ENCODE measurements around the gene LACTB. TPM values are rescaled to one million over a fixed set of nuclear protein-coding genes. Genes with fewer than 3 reads are reported as not detected.
"Not testable (repeated sequence)": the region's sequence is repeated elsewhere in the genome, so short reads cannot be mapped to it uniquely, and the experiment has no call there.

LACTB gene
- total RNA-seq, 1 donor from 2014 or later, result 20.7 TPM

DNA sequence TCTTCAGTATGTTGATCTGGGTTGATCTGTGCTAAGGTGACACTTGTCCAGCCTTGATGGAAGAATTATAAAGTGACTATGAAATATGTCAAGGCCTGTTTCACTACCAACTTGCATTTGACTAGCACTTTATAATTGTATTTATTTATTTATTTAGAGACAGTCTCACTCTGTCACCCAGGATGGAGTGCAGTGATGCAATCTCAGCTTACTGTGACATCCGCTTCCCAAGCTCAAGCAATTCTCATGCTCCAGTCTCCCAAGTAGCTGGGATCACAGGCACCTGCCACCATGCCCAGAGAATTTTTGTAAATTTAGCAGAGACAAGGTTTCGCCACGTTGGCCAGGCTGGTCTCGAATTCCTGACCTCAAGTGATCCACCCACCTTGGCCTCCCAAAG lies 25.5 kb upstream of the LACTB start:
- H3K27ac Mint-ChIP-seq (ENCODE audit: unreplicated experiment), result no peak overlapping the region
- H3K4me3 Mint-ChIP-seq (ENCODE audit: unreplicated experiment), result no peak overlapping the region
- TF ChIP-seq, protein P1, sequence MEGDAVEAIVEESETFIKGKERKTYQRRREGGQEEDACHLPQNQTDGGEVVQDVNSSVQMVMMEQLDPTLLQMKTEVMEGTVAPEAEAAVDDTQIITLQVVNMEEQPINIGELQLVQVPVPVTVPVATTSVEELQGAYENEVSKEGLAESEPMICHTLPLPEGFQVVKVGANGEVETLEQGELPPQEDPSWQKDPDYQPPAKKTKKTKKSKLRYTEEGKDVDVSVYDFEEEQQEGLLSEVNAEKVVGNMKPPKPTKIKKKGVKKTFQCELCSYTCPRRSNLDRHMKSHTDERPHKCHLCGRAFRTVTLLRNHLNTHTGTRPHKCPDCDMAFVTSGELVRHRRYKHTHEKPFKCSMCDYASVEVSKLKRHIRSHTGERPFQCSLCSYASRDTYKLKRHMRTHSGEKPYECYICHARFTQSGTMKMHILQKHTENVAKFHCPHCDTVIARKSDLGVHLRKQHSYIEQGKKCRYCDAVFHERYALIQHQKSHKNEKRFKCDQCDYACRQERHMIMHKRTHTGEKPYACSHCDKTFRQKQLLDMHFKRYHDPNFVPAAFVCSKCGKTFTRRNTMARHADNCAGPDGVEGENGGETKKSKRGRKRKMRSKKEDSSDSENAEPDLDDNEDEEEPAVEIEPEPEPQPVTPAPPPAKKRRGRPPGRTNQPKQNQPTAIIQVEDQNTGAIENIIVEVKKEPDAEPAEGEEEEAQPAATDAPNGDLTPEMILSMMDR (IDR thresholded peaks at IDR 0.05), result no peak

DNA sequence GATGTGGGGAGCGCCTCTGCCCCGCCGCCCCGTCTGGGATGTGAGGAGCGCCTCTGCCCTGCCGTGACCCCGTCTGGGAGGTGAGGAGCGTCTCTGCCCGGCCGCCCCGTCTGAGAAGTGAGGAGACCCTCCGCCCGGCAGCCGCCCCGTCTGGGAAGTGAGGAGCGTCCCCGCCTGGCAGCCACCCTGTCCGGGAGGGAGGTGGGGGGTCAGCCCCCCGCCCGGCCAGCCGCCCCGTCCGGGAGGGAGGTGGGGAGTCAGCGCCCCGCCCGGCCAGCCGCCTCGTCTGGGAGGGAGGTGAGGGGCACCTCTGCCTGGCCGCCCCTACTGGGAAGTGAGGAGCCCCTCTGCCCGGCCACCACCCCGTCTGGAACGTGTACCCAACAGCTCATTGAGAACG lies 22.8 kb upstream of the LACTB start:
- H3K27ac Mint-ChIP-seq (ENCODE audit: unreplicated experiment); H3K27me3 Mint-ChIP-seq (ENCODE audit: low read depth); H3K4me3 Mint-ChIP-seq (ENCODE audit: unreplicated experiment); H3K36me3 Mint-ChIP-seq (ENCODE audit: low read depth); H3K9me3 Mint-ChIP-seq (ENCODE audit: low read depth); DNase-seq (ENCODE audit: low spot score): not testable (repeated sequence)
- H3K4me1 Mint-ChIP-seq (ENCODE audit: low read depth), result peaks cover 19% of the 10 kb centered on the region

More for the DNA sequence above, 25.5 kb upstream of the LACTB start:
- no peaks in the 10 kb centered on the region for H3K27me3 Mint-ChIP-seq (ENCODE audit: low read depth)
- H3K36me3 Mint-ChIP-seq (ENCODE audit: low read depth), result no peaks in the 10 kb centered on the region
- no peak for DNase-seq (ENCODE audit: low spot score)
- peaks cover 27% of the 10 kb centered on the region for H3K4me1 Mint-ChIP-seq (ENCODE audit: low read depth)
- H3K9me3 Mint-ChIP-seq (ENCODE audit: low read depth), result no peaks in the 10 kb centered on the region

DNA sequence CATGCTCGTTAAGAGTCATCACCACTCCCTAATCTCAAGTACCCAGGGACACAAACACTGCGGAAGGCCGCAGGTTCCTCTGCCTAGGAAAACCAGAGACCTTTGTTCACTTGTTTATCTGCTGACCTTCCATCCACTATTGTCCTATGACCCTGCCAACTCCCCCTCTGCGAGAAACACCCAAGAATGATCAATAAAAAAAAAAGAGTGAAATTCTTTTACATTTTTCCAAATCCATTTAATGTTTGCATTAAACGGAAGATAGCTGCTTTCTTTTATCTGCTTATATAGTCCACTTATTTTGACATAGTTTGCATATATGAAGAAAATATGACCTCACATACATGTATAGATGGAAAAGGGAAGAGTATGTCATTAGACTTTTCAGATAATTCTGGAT lies 22.1 kb upstream of the LACTB start:
- H3K27ac Mint-ChIP-seq (ENCODE audit: unreplicated experiment); DNase-seq (ENCODE audit: low spot score); H3K9me3 Mint-ChIP-seq (ENCODE audit: low read depth); H3K4me3 Mint-ChIP-seq (ENCODE audit: unreplicated experiment); H3K36me3 Mint-ChIP-seq (ENCODE audit: low read depth); H3K27me3 Mint-ChIP-seq (ENCODE audit: low read depth): not testable (repeated sequence)
- H3K4me1 Mint-ChIP-seq (ENCODE audit: low read depth), result peaks cover 17% of the 10 kb centered on the region

DNA sequence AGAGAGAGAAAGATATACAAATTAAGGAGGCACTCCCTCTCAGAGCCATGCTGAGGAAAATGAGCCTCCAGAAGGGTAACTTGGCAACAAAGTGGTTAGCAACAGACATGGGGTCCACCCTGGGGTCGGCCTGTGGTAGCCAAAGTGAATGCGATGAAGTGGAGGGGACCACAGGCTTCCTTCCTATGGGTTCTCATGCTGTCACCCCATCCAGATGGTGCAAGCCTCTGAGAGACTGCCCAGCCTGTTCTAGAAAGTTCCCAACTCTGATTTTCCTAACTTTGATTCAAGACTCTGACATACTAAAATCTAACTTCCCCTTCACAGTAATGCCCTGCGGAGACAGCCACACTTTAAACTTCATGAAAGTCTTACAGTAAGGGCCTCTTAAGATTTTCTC lies 18.2 kb upstream of the LACTB start:
- H3K4me3 Mint-ChIP-seq (ENCODE audit: unreplicated experiment), result no peak overlapping the region
- no peaks in the 10 kb centered on the region for H3K27me3 Mint-ChIP-seq (ENCODE audit: low read depth)
- H3K36me3 Mint-ChIP-seq (ENCODE audit: low read depth), result no peaks in the 10 kb centered on the region
- DNase-seq (ENCODE audit: low spot score), result no peak
- TF ChIP-seq, protein P1 (IDR thresholded peaks at IDR 0.05), result no peak
- no peak overlapping the region for H3K27ac Mint-ChIP-seq (ENCODE audit: unreplicated experiment)
- H3K4me1 Mint-ChIP-seq (ENCODE audit: low read depth), result peaks cover 25% of the 10 kb centered on the region
- H3K9me3 Mint-ChIP-seq (ENCODE audit: low read depth), result peaks cover 4% of the 10 kb centered on the region

DNA sequence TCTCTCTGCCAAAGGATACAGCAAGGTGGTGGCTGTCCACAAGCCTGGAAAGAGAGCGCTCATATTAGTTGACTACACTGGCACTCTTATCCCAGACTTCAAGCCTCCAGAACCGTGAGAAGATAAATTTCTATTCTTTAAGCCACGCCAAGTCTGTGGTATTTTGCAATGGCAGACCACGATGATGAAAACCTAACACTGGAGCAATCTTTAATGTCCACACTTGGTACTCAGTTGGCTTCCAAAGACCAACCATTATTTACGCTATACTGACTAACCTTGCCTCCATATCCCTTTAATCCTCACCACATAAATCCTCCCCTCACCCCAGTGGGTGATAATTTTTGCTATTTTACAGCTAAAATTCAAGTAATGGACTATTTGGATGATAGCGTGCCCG lies 16.9 kb upstream of the LACTB start:
- DNase-seq (ENCODE audit: low spot score), result no peak
- TF ChIP-seq, protein P1 (IDR thresholded peaks at IDR 0.05), result no peak
- Mint-ChIP-seq H3K27ac (ENCODE audit: unreplicated experiment) (peak overlapping the region; percentile 62), H3K4me1 (ENCODE audit: low read depth) (peaks cover 33% of the 10 kb centered on the region), H3K36me3 (ENCODE audit: low read depth) (no peaks in the 10 kb centered on the region), H3K4me3 (ENCODE audit: unreplicated experiment) (no peak overlapping the region), H3K27me3 (ENCODE audit: low read depth) (no peaks in the 10 kb centered on the region), H3K9me3 (ENCODE audit: low read depth) (peaks cover 4% of the 10 kb centered on the region)

DNA sequence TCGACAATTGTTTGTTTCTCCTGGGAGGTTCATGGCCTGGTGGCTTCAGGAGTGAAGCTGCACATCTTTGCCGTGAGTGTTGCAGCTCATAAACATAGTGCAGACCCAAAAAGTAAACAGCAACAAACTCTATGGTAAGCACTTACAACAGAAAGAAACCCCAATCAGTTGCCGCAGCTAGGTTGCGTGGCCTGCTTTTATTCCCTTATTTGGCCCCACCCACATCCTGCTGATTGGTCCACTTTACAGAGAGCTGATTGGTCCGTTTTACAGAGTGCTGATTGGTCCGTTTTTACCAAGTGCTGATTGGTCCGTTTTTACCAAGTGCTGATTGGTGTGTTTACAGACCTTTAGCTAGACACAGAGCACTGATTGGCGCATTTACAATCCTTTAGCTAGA lies 16.3 kb upstream of the LACTB start:
- not testable (repeated sequence) for H3K27me3 Mint-ChIP-seq (ENCODE audit: low read depth); H3K9me3 Mint-ChIP-seq (ENCODE audit: low read depth); DNase-seq (ENCODE audit: low spot score); H3K4me3 Mint-ChIP-seq (ENCODE audit: unreplicated experiment); H3K36me3 Mint-ChIP-seq (ENCODE audit: low read depth); H3K27ac Mint-ChIP-seq (ENCODE audit: unreplicated experiment)
- peaks cover 33% of the 10 kb centered on the region for H3K4me1 Mint-ChIP-seq (ENCODE audit: low read depth)

DNA sequence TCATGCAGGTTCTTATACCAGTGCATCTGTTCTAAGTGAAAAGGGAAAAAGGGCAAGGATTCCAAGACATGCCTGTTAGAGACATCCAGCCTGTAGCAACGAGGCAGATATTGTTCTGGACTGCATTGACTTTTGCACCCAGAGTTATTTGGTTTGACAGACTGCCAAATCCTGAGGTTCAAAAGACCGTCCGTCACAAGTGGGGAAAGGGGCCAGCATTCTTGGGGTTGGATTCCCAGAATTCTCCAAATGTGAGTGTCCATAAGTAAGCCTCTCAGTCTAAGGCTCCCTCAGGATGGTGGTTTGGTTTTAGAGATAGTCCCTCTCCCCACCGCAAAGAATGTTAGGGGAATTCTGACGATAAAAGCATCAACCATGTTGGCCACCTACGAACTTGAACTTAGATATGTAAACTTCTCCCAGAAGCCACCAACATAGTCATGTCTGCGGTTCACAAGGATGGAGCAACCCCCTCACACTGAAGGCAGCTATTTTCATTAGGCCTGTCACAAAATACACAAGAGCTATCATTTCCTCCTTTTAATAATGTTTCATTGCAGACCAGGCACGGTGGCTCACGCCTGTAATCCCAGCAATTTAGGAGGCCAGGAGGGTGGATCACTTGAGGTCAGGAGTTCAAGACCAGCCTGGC lies 13.6 kb upstream of the LACTB start:
- no peak for DNase-seq (ENCODE audit: low spot score)
- H3K4me3 Mint-ChIP-seq (ENCODE audit: unreplicated experiment), result peak overlapping the region; percentile 19
- H3K36me3 Mint-ChIP-seq (ENCODE audit: low read depth), result no peaks in the 10 kb centered on the region

More for the DNA sequence above, 13.6 kb upstream of the LACTB start:
- H3K27ac Mint-ChIP-seq (ENCODE audit: unreplicated experiment), result peak overlapping the region; percentile 98
- H3K27me3 Mint-ChIP-seq (ENCODE audit: low read depth), result no peaks in the 10 kb centered on the region
- TF ChIP-seq, protein P1 (IDR thresholded peaks at IDR 0.05), result no peak
- peaks cover 4% of the 10 kb centered on the region for H3K9me3 Mint-ChIP-seq (ENCODE audit: low read depth)
- H3K4me1 Mint-ChIP-seq (ENCODE audit: low read depth), result peaks cover 39% of the 10 kb centered on the region

Data from chondrocyte (in vitro differentiated cells).